Retinal pigment epithelial cell (primary cell): ENCODE data around the gene AMBRA1.

Experiments
- DNase-seq: peaks from one replicate; pipeline ENCODE4 v3.0.0-alpha.2; 2010; ENCODE audit warnings: low read depth
- H3K4me3 ChIP-seq: 2 replicates; pipeline ENCODE4 v1.5.1; 2011; ENCODE audit warnings: mild to moderate bottlenecking, low read length, control low read depth, moderate library complexity
- CTCF ChIP-seq: conservative IDR thresholded peaks from 2 replicates; pipeline ENCODE4 v1.5.1; 2011; ENCODE audit warnings: low read depth, low read length, control low read depth, inconsistent platforms

The AMBRA1 gene

GRCh38 chr11:46455834-46456233 lies 138.0 kb downstream of the AMBRA1 start:
- no peak for DNase-seq
- no peak overlapping the region for H3K4me3 ChIP-seq
- TF ChIP-seq CTCF: no peak

DNA sequence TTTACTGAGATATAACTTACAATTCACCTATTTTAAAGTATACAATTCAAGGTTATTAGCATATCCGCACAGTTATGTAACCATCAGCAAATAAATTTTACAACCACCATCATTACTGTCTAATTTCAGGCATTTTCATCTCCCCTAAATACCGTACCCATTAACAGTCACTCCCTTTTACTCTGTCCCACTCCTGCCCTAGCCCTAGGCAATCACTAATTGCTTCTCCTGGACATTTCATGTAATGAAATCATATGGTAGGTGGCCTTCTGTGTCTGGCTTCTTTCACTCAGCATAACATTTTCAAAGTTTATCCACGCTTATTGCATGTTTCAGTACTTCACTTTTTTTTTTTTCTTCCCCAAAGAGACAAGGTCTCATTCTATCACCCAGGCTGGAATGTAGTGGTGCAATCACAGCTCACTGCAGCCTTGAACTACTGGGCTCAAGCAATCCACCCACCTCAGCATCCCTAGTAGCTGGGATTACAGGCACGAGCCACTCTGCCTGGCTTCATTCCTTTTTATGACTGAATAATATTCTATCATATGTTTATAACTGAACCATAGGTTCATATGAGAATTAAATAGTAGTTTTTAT lies 140.8 kb downstream of the AMBRA1 start:
- DNase-seq: no peak
- TF ChIP-seq CTCF: no peak
- no peak overlapping the region for H3K4me3 ChIP-seq

- no peak overlapping the region for H3K4me3 ChIP-seq
- no peak for TF ChIP-seq CTCF
- no peak for DNase-seq
Observed at GRCh38 chr11:46451759-46452158, 142.1 kb downstream of the AMBRA1 start.

DNA sequence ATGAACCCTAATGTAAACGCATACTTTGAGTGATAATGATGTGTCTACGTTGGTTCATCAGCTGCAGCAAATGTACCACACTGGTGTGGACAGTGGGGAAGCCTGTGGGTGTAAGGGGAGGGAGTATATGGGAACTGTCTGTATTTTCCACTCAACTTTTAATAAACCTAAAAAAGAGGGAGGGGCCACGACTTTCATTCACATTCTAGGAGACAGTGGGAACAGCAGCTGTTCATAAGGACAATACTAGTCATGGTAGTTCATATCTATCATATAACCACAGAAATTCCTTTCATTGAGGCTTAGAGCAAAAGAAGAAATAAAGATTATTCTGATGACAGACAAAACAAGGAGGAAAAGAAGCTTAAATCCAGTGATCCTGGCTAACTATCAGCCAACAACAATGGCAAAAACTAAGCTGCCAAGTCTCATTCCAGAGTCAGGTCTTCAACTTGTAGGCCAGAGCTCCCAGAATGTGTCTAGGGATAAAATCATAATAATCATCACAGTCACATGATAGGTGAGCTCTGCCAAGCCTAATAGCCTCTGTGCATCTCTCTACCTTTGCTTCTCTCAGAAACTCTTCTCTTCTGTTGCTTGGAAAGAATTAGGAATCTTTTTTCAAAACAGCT lies 142.9 kb downstream of the AMBRA1 start:
- DNase-seq: peak; percentile 13
- no peak for TF ChIP-seq CTCF
- H3K4me3 ChIP-seq: no peak overlapping the region

DNA sequence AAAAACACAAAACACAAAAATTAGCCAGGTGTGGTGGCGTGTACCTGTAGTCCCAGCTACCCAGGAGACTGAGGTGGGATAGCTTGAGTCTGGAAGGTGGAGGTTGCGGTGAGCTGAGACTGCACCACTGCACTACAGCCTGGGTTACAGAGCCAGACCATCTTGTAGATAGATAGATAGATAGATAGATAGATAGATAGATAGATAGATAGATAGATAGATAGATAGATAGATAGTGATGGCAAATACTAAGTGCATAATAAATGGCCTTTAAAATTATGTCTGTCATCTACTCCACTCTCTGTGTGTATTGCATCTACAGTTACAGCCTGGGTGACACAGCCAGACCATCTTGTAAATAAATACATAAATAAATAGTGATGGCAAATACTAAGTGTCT lies 146.3 kb downstream of the AMBRA1 start:
- H3K4me3 ChIP-seq: no peak overlapping the region
- no peak for DNase-seq
- TF ChIP-seq CTCF: no peak

- TF ChIP-seq CTCF: peak; percentile 17
- no peak overlapping the region for H3K4me3 ChIP-seq
- no peak for DNase-seq
Observed at GRCh38 chr11:46445920-46446771, 147.7 kb downstream of the AMBRA1 start.
